Activated CD8-positive, alpha-beta T cell treated with anti-CD3 and anti-CD28 coated beads for 36 hours (primary cell): ENCODE results near the gene CD28. TPM values are rescaled to one million over a fixed set of nuclear protein-coding genes. Genes with fewer than 3 reads are reported as not detected.
A peak's percentile ranks its signal among the peaks of the same experiment; 100 is the strongest.
"Not testable (repeated sequence)": the region's sequence is repeated elsewhere in the genome, so short reads cannot be mapped to it uniquely, and the experiment has no call there.

ENCODE experiments used
- ATAC-seq: fragments of 200-7000 bp; cut with Tn5 transposase; one replicate; pipeline ENCODE4 v1.10.0; 2021; ENCODE audit warnings: mild to moderate bottlenecking, moderate library complexity
- CTCF ChIA-PET: fragments of 350-600 bp; sonication (Branson Sonifier 250); formaldehyde crosslinking; loops from one replicate; lab custom pipeline; 2021; ENCODE audit warnings: antibody characterized with exemption; lab: Charles Lee
- POLR2A ChIA-PET: fragments of 350-600 bp; sonication (Branson Sonifier 250); formaldehyde crosslinking; loops from one replicate; lab custom pipeline; 2021; ENCODE audit warnings: antibody characterized with exemption; lab: Charles Lee
- DNase-seq: peaks from one replicate; pipeline ENCODE4 v3.0.0-alpha.2; 2020
- H3K27ac Mint-ChIP-seq: one replicate; pipeline ENCODE4 v1.8.0; 2021; ENCODE audit warnings: mild to moderate bottlenecking, mixed read lengths
- H3K27me3 Mint-ChIP-seq: one replicate; pipeline ENCODE4 v1.8.0; 2021; ENCODE audit warnings: mixed read lengths
- H3K36me3 Mint-ChIP-seq: one replicate; pipeline ENCODE4 v1.8.0; 2021; ENCODE audit warnings: low read depth, mixed read lengths
- H3K4me1 Mint-ChIP-seq: one replicate; pipeline ENCODE4 v1.8.0; 2021; ENCODE audit warnings: low read depth, mixed read lengths
- H3K4me3 Mint-ChIP-seq: one replicate; pipeline ENCODE4 v1.8.0; 2021; ENCODE audit warnings: mild to moderate bottlenecking, moderate library complexity, mixed read lengths
- H3K9me3 Mint-ChIP-seq: one replicate; pipeline ENCODE4 v1.8.0; 2021; ENCODE audit warnings: mixed read lengths
- CTCF ChIP-seq: fragments of 200-600 bp; IDR thresholded peaks from one replicate; pipeline ENCODE4 v1.8.0; 2022; ENCODE audit warnings: antibody characterized with exemption, mild to moderate bottlenecking
- intact Hi-C: fragments of 100-400 bp; cut with micrococcal nuclease; formaldehyde crosslinking; loops from one replicate; pipeline ENCODE4 v1.10.0; 2022
- total RNA-seq, 2 experiments: library from RNA; stranded (reverse); gene quantifications; one replicate each; pipeline ENCODE4 v1.2.3, GENCODE V29; 2021

Gene CD28
- total RNA-seq, 2 experiments from 2014 or later: 94.2 to 97.3 TPM

GRCh38 chr2:203774760-203775159, 68.3 kb downstream of the CD28 start:
- Mint-ChIP-seq H3K27me3 (no peaks in the 10 kb centered on the region), H3K36me3 (peaks cover 14% of the 10 kb centered on the region), H3K4me1 (peaks cover 24% of the 10 kb centered on the region), H3K9me3 (peaks cover 10% of the 10 kb centered on the region), H3K4me3 (no peak overlapping the region), H3K27ac (no peak overlapping the region)
- ChIA-PET CTCF (interaction anchor here (0.6 kb wide), 1 partner anchor 214 kb away, joined by 3 read pairs; no protein-coding TSS in a partner anchor), POLR2A (interaction anchor here (0.6 to 2.1 kb wide), 2 partner anchors 34 to 102 kb away, joined by 4 to 9 read pairs; no protein-coding TSS in a partner anchor)
- ATAC-seq (no peak), DNase-seq (no peak)
- no peak for TF ChIP-seq CTCF
- intact Hi-C loops: no loop called here

- no peak overlapping the region for H3K4me3 Mint-ChIP-seq
- intact Hi-C loops: no loop called here
- no peaks in the 10 kb centered on the region for H3K27me3 Mint-ChIP-seq
- peaks cover 31% of the 10 kb centered on the region for H3K4me1 Mint-ChIP-seq
- no peak for TF ChIP-seq CTCF
- ChIA-PET CTCF (interaction anchor here (0.7 kb wide), 1 partner anchor 26 kb away, joined by 3 read pairs; no protein-coding TSS in a partner anchor), POLR2A (interaction anchor here (1.7 to 2.1 kb wide), 2 partner anchors 10 to 35 kb away, joined by 4 to 9 read pairs; no protein-coding TSS in a partner anchor)
- H3K36me3 Mint-ChIP-seq: peaks cover 12% of the 10 kb centered on the region
- ATAC-seq (no peak), DNase-seq (no peak)
- H3K9me3 Mint-ChIP-seq: peaks cover 11% of the 10 kb centered on the region
- no peak overlapping the region for H3K27ac Mint-ChIP-seq
Measured at GRCh38 chr2:203775684-203776083, 69.2 kb downstream of the CD28 start.

GRCh38 chr2:203777030-203777429, 70.6 kb downstream of the CD28 start:
- Mint-ChIP-seq H3K4me3 (no peak overlapping the region), H3K9me3 (peaks cover 11% of the 10 kb centered on the region), H3K27ac (no peak overlapping the region), H3K27me3 (no peaks in the 10 kb centered on the region), H3K36me3 (peaks cover 9% of the 10 kb centered on the region), H3K4me1 (peaks cover 35% of the 10 kb centered on the region)
- DNase-seq (no peak), ATAC-seq (no peak)
- CTCF ChIA-PET: no interaction called here
- no peak for TF ChIP-seq CTCF
- intact Hi-C loops: no loop called here
- POLR2A ChIA-PET: no interaction called here

DNA sequence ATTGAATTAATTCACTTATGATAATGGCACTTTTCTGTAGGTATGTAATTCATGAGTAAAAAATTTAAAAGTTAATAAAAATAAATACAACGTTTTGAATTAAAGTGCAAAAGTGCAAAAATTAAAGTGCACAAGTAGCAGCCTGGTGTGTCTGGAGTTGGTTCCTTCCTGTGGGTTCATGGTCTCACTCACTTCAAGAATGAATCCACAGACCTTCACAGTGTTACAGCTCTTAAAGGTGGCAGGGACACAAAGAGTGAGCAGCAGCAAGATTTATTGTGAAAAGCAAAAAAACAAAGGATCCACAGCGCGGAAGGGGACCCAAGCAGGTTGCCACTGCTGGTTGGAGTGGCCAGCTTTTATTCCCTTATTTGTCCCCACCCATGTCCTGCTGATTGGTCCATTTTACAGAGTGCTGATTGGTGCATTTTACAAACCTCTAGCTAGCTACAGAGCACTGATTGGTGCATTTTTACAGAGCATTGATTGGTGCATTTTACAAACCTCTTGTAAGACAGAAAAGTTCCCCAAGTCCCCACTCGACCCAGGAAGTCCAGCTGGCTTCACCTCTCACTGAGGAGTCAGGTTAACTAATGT, 73.1 kb downstream of the CD28 start:
- CTCF ChIA-PET: interaction anchor here (0.6 to 8.2 kb wide), 3 partner anchors 35 to 81 kb away, joined by 3 to 62 read pairs (median 7); no protein-coding TSS in a partner anchor
- POLR2A ChIA-PET: interaction anchor here (0.7 to 1.2 kb wide), 5 partner anchors 10 to 71 kb away, joined by 3 to 5 read pairs (median 3); no protein-coding TSS in a partner anchor
- H3K4me3 Mint-ChIP-seq, ATAC-seq, H3K27me3 Mint-ChIP-seq, H3K9me3 Mint-ChIP-seq, H3K36me3 Mint-ChIP-seq, DNase-seq: not testable (repeated sequence)
- Mint-ChIP-seq H3K27ac (peak overlapping the region; percentile 24), H3K4me1 (peaks cover 47% of the 10 kb centered on the region)
- intact Hi-C loops: loop anchor here (5.0 kb wide), 2 partner anchors 42 to 72 kb away; partner anchors contain the start of gene CD28

DNA sequence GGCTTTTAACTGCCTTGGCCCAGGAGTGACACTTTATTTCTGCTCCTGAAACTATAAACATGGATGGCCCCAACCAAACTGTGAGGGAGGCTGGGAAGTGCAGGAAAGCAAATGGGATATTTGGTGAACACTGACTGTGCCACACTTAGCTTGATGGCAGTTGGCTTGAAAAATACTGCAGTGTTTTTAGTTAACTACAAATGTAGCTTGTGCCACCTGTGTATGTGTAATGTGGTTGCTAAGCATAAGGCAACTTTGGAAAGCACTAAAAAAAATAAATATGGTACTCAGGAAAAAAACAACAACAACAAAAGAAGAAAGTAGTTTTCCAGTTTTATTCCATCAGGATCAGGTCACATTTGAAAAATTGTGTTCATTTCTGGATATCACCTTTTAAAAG, 73.8 kb downstream of the CD28 start:
- Mint-ChIP-seq H3K36me3 (peaks cover 7% of the 10 kb centered on the region), H3K27ac (peak overlapping the region; percentile 24), H3K4me3 (no peak overlapping the region), H3K27me3 (no peaks in the 10 kb centered on the region), H3K4me1 (peaks cover 52% of the 10 kb centered on the region), H3K9me3 (peaks cover 6% of the 10 kb centered on the region)
- TF ChIP-seq CTCF: no peak
- intact Hi-C loops: loop anchor here (5.0 kb wide), 2 partner anchors 43 to 73 kb away; partner anchors contain the start of gene CD28
- ATAC-seq: no peak
- ChIA-PET CTCF (interaction anchor here (2.1 to 8.2 kb wide), 3 partner anchors 34 to 62 kb away, joined by 5 to 62 read pairs (median 7); no protein-coding TSS in a partner anchor), POLR2A (interaction anchor here (1.0 to 1.6 kb wide), 6 partner anchors 10 to 72 kb away, joined by 3 to 5 read pairs (median 3); no protein-coding TSS in a partner anchor)
- DNase-seq: no peak
